ENCODE data around the gene C21orf58.

C21orf58 gene

GRCh38 chr21:46354046-46354445, 30.4 kb upstream of the C21orf58 start:
- DNase-seq (ENCODE audit: low read depth, low spot score): no peak

GRCh38 chr21:46352913-46353312, 29.2 kb upstream of the C21orf58 start:
- DNase-seq (ENCODE audit: low read depth, low spot score): no peak

- no peak for DNase-seq (ENCODE audit: low read depth, low spot score)
These were observed 28.5 kb upstream of the C21orf58 start for GRCh38 chr21:46352164-46352515.

- DNase-seq (ENCODE audit: low read depth, low spot score): no peak
These were observed 27.9 kb upstream of the C21orf58 start for GRCh38 chr21:46351476-46352163.

GRCh38 chr21:46350981-46351380, 27.3 kb upstream of the C21orf58 start:
- DNase-seq (ENCODE audit: low read depth, low spot score): no peak

- no peak for DNase-seq (ENCODE audit: low read depth, low spot score)
These were observed 26.9 kb upstream of the C21orf58 start for GRCh38 chr21:46350571-46350970.

- no peak for DNase-seq (ENCODE audit: low read depth, low spot score)
These were observed 25.6 kb upstream of the C21orf58 start for GRCh38 chr21:46349134-46349760.

- DNase-seq (ENCODE audit: low read depth, low spot score): no peak
These were observed 24.2 kb upstream of the C21orf58 start for GRCh38 chr21:46347791-46348381.

- DNase-seq (ENCODE audit: low read depth, low spot score): no peak
These were observed 23.5 kb upstream of the C21orf58 start for GRCh38 chr21:46347203-46347550.

GRCh38 chr21:46346296-46347202, 22.9 kb upstream of the C21orf58 start:
- DNase-seq (ENCODE audit: low read depth, low spot score): no peak

GRCh38 chr21:46345861-46346260, 22.2 kb upstream of the C21orf58 start:
- DNase-seq (ENCODE audit: low read depth, low spot score): no peak

- no peak for DNase-seq (ENCODE audit: low read depth, low spot score)
These were observed 20.7 kb upstream of the C21orf58 start for GRCh38 chr21:46344219-46344915.

GRCh38 chr21:46340998-46341397, 17.3 kb upstream of the C21orf58 start:
- no peak for DNase-seq (ENCODE audit: low read depth, low spot score)

GRCh38 chr21:46336603-46337002, 12.9 kb upstream of the C21orf58 start:
- no peak for DNase-seq (ENCODE audit: low read depth, low spot score)

- DNase-seq (ENCODE audit: low read depth, low spot score): no peak
These were observed 10.9 kb upstream of the C21orf58 start for GRCh38 chr21:46334351-46335140.

GRCh38 chr21:46329796-46330195, 6.1 kb upstream of the C21orf58 start:
- no peak for DNase-seq (ENCODE audit: low read depth, low spot score)

- DNase-seq (ENCODE audit: low read depth, low spot score): no peak
These were observed 4.5 kb upstream of the C21orf58 start for GRCh38 chr21:46328151-46328550.

GRCh38 chr21:46327711-46328110, 4.0 kb upstream of the C21orf58 start:
- no peak for DNase-seq (ENCODE audit: low read depth, low spot score)

GRCh38 chr21:46326110-46326703, 2.5 kb upstream of the C21orf58 start:
- DNase-seq (ENCODE audit: low read depth, low spot score): no peak
